GM19240 (cell line): ENCODE data around the gene RTP3.

Experiments
- DNase-seq: peaks from one replicate; pipeline ENCODE4 v3.0.0; 2011; ENCODE audit warnings: low spot score; ENCODE audit not compliant: insufficient read length

The RTP3 gene

GRCh38 chr3:46497556-46498265 lies at the start of gene RTP3:
TSS of gene RTP3 (plus strand) at chr3:46497976. CDS start at chr3:46498063, 87 bp downstream.
- no peak for DNase-seq

- no peak for DNase-seq
These were observed 49.1 kb upstream of the RTP3 start for GRCh38 chr3:46448721-46449120.

GRCh38 chr3:46449755-46450552 lies 47.8 kb upstream of the RTP3 start:
- DNase-seq = no peak

- DNase-seq = no peak
These were observed 44.1 kb upstream of the RTP3 start for GRCh38 chr3:46453526-46454208.

- DNase-seq = no peak
These were observed 43.6 kb upstream of the RTP3 start for GRCh38 chr3:46454209-46454595.

GRCh38 chr3:46454606-46455005 lies 43.2 kb upstream of the RTP3 start:
- DNase-seq = no peak

GRCh38 chr3:46455231-46456115 lies 42.3 kb upstream of the RTP3 start:
- DNase-seq = no peak

GRCh38 chr3:46456118-46456517 lies 41.7 kb upstream of the RTP3 start:
- DNase-seq = no peak

- no peak for DNase-seq
These were observed 37.7 kb upstream of the RTP3 start for GRCh38 chr3:46460051-46460450.

GRCh38 chr3:46462111-46462510 lies 35.7 kb upstream of the RTP3 start:
- no peak for DNase-seq

GRCh38 chr3:46462511-46462910 lies 35.3 kb upstream of the RTP3 start:
- DNase-seq = no peak

GRCh38 chr3:46463120-46463867 lies 34.5 kb upstream of the RTP3 start:
- DNase-seq = no peak

GRCh38 chr3:46463868-46464241 lies 33.9 kb upstream of the RTP3 start:
- DNase-seq = no peak

GRCh38 chr3:46464326-46465195 lies 33.2 kb upstream of the RTP3 start, which contains the start of gene LTF:
TSS of gene LTF (minus strand) at chr3:46464905. CDS start at chr3:46464867, 38 bp downstream.
- DNase-seq = no peak

GRCh38 chr3:46465196-46465520 lies 32.6 kb upstream of the RTP3 start:
- no peak for DNase-seq

- DNase-seq = no peak
These were observed 31.5 kb upstream of the RTP3 start for GRCh38 chr3:46466273-46466672.

GRCh38 chr3:46466871-46467403 lies 30.8 kb upstream of the RTP3 start:
- no peak for DNase-seq

GRCh38 chr3:46467562-46467961 lies 30.2 kb upstream of the RTP3 start:
- DNase-seq = no peak
